SW480 (cell line): Measurements from ENCODE around the gene HES4.
"Not testable (repeated sequence)": the region's sequence is repeated elsewhere in the genome, so short reads cannot be mapped to it uniquely, and the experiment has no call there.

Experiments
- DNase-seq: peaks from one replicate; pipeline ENCODE4 v3.0.0-alpha.2; 2016; ENCODE audit warnings: low spot score

HES4 gene

DNA sequence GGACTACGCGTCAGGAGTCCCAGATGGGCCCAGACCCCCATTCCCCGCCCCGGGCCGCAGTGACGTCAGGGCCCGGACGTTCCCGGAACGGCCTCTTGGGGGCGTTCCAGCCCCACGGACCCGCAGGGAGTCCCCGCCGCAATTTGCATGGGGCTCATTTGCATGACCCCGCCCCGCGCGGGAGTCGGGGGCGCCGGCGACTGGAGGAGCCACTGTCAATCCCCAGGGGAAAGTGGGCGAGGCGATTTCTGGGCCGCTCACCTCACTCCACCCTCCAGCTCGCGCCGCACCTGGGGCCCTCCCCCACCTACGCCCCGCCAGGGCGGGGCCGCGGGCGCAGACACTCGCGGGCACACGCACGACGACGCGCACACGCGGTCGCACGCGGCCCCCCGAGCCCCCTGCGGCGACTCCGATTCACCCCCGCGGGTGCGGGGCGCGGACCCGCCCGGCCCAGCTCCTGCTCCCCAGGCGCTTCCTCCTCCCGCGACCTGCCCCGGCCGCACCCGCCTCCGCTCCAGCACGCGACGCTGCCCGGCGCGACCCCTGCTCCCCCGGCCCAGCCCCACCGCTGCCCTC, 33.2 kb upstream of the HES4 start:
- DNase-seq, result no peak

DNA sequence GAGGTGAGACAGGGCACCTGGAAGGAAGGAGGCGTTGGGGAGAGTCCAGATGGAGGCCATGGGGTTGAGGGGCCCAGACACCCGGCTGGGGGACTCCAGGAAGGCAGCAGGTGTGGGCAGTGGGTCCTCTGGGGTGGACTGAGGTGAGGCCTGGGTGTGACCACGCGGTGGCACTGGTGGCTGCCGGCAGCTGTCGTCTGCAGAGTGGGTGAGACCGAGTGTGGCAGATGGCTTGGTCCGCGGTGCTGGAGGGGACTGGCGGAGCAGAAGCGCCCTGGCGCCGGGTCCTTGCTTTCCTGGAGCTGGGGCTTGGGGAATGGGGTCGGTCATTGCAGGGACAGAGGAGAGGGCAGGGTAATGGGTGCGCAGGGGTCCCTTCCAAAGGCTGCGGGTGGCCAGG, 32.5 kb upstream of the HES4 start:
- DNase-seq, result no peak

GRCh38 chr1:1031659-1032235, 31.9 kb upstream of the HES4 start:
- DNase-seq, result no peak

- not testable (repeated sequence) for DNase-seq
Observed at GRCh38 chr1:1030867-1031658, 31.2 kb upstream of the HES4 start.

GRCh38 chr1:1027791-1028190, 27.9 kb upstream of the HES4 start:
- DNase-seq, result no peak

GRCh38 chr1:1026599-1027413, 26.9 kb upstream of the HES4 start:
- DNase-seq, result no peak

- no peak for DNase-seq
Observed at GRCh38 chr1:1025730-1026129, 25.8 kb upstream of the HES4 start.

- DNase-seq, result peak; percentile 85
Observed at GRCh38 chr1:1024771-1025699, 25.1 kb upstream of the HES4 start.

- no peak for DNase-seq
Observed at GRCh38 chr1:1024149-1024770, 24.4 kb upstream of the HES4 start.

- no peak for DNase-seq
Observed at GRCh38 chr1:1023700-1024099, 23.8 kb upstream of the HES4 start.

GRCh38 chr1:1022302-1023009, 22.6 kb upstream of the HES4 start:
- DNase-seq, result no peak

DNA sequence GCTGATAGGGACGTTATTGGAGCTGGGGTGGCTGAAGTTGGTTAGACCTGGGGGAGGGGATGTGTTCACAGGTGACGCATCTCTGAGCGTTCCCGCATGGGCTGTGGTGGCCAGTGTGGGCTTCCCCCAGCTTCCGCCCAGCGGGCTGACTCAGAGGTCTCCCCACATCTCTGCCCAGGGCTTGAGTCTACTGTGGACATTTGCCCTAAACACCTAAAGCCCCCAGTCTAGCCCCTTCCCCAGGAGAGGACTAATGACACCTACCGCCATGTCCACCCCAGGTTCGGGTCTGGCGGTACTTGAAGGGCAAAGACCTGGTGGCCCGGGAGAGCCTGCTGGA, 22.0 kb upstream of the HES4 start:
- DNase-seq, result peak; percentile 63

- peak; percentile 75 for DNase-seq
Observed at GRCh38 chr1:1021010-1021919, 21.4 kb upstream of the HES4 start.

DNA sequence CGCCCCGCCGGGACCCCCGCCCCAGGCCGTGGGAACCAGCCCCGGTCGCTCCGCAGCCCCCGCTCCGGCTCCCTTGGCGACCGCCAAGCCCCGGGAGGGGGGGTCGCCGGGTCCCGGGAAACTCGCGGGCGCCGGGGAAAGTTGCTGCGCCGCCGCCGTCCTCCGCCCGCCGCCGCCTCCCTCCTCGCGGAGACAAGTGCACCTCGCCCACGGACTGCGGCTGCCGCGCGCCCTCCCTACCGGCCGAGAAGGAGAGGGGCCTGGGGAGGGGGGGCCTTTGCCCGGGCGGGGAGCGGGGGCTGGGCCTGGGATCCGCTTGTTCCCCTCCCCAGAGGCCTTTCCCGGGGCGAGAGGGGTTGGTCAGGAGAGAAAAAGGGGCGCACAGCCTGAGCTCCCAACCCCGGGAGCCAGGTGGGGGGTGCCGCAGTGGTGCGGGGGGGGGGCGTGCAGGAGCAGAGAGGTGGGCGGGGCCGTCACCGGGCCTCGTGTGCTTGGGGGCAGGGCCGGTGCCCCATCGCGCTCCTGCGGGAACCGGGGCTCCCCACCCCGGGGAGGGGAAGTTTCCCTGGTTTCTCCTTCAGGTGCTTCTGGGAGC, 20.6 kb upstream of the HES4 start:
- no peak for DNase-seq

DNA sequence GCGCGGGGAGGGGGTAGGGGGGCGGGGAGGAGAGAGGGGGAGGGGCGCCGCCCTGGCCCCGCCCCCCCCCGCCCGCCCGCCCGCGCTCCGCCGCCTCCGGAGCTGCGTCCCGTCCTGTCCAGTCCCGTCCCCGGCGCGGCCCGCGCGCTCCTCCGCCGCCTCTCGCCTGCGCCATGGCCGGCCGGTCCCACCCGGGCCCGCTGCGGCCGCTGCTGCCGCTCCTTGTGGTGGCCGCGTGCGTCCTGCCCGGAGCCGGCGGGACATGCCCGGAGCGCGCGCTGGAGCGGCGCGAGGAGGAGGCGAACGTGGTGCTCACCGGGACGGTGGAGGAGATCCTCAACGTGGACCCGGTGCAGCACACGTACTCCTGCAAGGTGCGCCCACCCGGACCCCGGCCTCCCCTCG, 20.1 kb upstream of the HES4 start, which contains the start of gene AGRN:
AGRN (plus strand) TSS at position 121 of the 405 bp plus-strand sequence; CDS start at position 174, 53 bp downstream.
- no peak for DNase-seq

DNA sequence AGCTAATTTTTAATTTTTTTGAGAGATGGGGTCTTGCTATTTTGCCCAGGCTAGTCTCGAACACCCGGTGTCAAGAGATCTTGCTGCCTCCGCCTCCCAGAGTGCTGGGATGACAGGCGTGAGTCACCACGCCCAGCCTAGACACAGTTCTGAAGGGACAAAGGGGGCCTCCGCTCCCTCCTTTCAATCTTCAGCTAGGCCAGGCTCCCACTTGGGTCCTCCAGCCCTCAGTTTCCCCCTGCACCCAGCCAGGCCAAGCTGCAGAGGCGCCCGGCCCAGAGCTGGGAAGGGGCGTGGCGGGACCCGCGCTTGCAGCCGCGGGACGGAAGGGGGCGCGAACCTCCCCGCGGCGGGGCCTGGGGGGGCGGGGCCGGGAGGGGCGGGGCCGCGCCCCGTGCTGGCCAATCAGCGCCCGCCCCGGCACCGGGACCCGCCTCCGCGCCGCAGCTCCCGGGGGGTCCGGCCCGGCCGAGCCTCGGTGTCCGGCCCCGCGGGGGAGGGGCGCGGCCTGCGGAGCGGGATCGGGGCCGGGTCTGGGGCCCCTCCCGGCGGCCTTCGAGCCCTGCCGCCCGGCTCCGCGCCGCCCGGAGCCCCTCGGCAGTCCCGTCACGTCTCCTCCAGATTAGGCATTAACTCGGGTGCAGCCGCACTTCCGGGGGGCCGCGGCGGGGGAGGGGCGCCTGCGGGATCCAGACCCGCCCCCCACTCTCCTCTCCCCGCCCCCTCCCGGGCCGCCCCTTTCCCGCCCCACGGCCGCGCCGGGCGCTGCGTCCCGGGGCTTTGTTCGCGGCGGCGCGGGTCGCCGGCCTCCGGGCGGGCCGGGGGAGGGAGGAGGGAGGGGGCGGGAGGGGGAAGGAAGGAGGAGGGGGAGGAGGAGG, 19.5 kb upstream of the HES4 start:
- peak; percentile 85 for DNase-seq

DNA sequence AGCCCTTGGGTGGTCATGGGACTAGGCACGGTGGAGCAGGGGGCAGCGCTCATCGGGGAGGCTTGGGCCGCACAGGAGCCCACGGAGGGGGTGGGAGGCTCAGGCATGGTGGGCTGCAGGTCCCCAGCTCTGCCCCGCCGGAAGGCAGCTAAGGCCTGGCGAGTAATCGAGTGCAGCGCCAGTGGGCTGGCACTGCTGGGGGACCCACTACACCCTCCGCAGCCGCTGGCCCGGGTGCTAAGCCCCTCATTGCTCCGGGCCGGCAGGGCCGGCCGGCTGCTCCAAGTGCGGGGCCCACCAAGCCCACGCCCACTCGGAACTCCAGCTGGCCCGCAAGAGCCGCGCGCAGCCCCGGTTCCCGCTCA, 18.4 kb upstream of the HES4 start:
- DNase-seq, result not testable (repeated sequence)
